Left lung (tissue), 10 donors: ENCODE results near the gene SLC35A2. TPM values are rescaled to one million over a fixed set of nuclear protein-coding genes. Genes with fewer than 3 reads are reported as not detected.
"Not testable (repeated sequence)": the region's sequence is repeated elsewhere in the genome, so short reads cannot be mapped to it uniquely, and the experiment has no call there.

Source experiments
- ATAC-seq: fragments of 200-7000 bp; cut with Tn5 transposase; one replicate; pipeline ENCODE4 v1.9.1; 2020; ENCODE audit warnings: moderate library complexity
- DNase-seq, 4 donors: peaks; one replicate each; pipeline ENCODE4 v3.0.0-alpha.2; 2013 to 2020
- H3K27ac ChIP-seq, 2 donors: fragments of 200-600 bp; sonication (generic) in 1 of 2; one replicate each; pipeline versions ENCODE4 v1.5.0 to v1.8.0; 2020 to 2021
- H3K27me3 ChIP-seq, 2 donors: fragments of 200-600 bp; sonication (generic) in 1 of 2; one replicate each; pipeline versions ENCODE4 v1.5.0 to v1.8.0; 2020 to 2021
- H3K36me3 ChIP-seq, 2 donors: fragments of 200-600 bp; sonication (generic) in 1 of 2; one replicate each; pipeline versions ENCODE4 v1.5.0 to v1.8.0; 2020 to 2021
- H3K4me1 ChIP-seq, 2 donors: fragments of 200-600 bp; one replicate each; pipeline ENCODE4 v1.8.0; 2021
- H3K4me3 ChIP-seq, 2 donors: fragments of 200-600 bp; sonication (generic) in 1 of 2; one replicate each; pipeline versions ENCODE4 v1.5.0 to v1.8.0; 2020 to 2021; ENCODE audit warnings: mild to moderate bottlenecking in 1 of 2
- H3K9me3 ChIP-seq, 2 donors: fragments of 200-600 bp; sonication (generic) in 1 of 2; one replicate each; pipeline versions ENCODE4 v1.5.0 to v1.8.0; 2020 to 2021
- CTCF ChIP-seq, 2 donors: fragments of 200-600 bp; sonication (generic) in 1 of 2; IDR thresholded peaks; one replicate each; pipeline versions ENCODE4 v1.5.0 to v1.8.0; 2021; ENCODE audit warnings: antibody characterized with exemption in 2 of 2
- intact Hi-C, 2 donors: fragments of 100-400 bp; cut with DNase I; formaldehyde crosslinking; loops; one replicate each; pipeline versions ENCODE4 v1.11.2 to v1.14.2; 2022
- polyA plus RNA-seq, 6 donors: library from polyadenylated mRNA; unstranded; fragments of 120-200 nt; gene quantifications; one replicate each; pipeline ENCODE4 v1.2.1, GENCODE V29; 2013; ENCODE audit not compliant: insufficient read length in 6 of 6
- total RNA-seq, 2 donors: library from RNA; stranded (reverse); fragmentation: NEBNext Ultra II Directional; extraction: Animal tissue kit (Norgen Biotek cat#: 25700); gene quantifications; one replicate each; pipeline ENCODE4 v1.2.1, GENCODE V29; 2021
- donor health status: DM: no; HTN: yes; CAD: no.
- donor health status: DM: no; HTN: no; CAD: no.

Gene SLC35A2
- total and polyA plus RNA-seq, 8 donors = 21.5 to 39.4 (median 24.6) TPM

DNA sequence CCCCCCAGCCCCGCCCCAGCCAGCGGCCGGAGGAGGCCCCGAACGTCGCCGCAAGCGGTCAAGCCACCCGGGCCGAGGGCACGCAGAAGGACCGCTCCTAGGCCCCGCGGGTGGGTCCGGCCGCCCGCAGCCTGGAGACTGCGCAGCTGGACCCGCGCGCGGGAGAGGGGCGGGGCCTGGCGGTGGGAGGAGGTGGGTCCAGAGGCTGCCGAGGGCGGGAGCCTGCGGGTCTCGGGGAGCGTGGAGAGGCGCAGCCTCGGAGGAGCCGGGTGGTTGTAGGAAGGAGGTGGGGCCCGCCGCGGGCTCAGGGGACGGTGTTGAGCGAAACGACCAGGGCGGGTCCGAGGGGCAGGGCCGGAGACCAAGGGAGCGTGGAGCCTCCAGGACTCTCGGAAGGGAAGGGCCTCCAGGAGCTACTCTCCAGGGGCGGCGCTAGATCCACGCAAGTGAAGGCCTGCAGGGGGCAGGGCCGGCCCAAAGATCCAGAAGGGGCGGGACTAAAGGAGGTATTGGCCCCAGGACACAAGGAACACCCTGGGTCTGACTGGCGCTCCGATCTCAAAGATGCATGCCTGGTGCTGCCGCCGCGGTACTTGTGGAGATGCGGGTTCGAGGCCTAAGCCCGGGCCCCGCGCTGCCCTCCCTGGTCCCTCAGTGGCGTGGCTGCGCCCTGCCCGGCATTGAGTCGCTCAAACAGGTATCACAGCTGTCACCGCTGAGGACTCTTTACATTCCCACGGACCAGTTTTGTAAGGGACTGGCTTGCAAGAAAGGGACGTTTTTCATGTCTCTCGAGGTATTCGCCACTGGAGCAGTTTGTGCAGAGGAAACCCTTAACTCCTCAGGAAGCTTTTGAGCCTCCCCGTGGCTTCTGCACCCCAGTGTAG lies 19.8 kb downstream of the SLC35A2 start:
- intact Hi-C loops = no loop called here
- Histone ChIP-seq H3K36me3 (peaks cover 0 to 3% of the 10 kb centered on the region in 2 donors), H3K27ac (peak overlapping the region; percentile 31 to 63), H3K4me3 (peak overlapping the region; percentile 33 to 61), H3K9me3 (no peaks in the 10 kb centered on the region), H3K27me3 (no peaks in the 10 kb centered on the region), H3K4me1 (peaks cover 0 to 6% of the 10 kb centered on the region in 2 donors)
- ATAC-seq (peak; percentile 96), DNase-seq (peak; percentile 68 to 93 (median 87))
- TF ChIP-seq CTCF (IDR thresholded peaks at IDR 0.05) = peak; percentile 16 to 56

DNA sequence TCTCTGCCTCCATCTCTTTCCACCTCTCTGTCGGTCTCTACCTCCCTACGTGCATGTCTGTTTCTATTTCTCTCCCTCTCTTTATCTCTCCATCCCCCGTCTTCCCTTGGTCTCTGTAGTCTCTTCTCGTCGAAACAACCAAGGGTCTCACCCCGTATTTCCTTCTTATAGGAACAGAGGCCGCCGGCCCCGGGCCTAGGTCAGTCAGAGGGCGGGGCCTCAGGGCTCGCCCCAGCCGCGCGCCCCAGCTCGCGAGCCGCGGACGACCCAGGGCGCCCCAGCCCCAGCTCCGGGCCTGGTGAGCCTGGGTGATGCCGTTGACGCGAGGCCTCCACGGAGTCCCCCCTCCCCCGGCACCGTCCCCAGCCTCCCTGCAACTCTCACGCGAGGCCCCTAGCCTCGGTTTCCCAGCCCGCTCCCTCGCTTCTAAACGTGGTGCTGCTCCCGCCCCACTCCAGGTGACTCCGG lies 20.5 kb downstream of the SLC35A2 start:
- DNase-seq = peak in 3 of 4 donors; percentile 8 to 80 (median 13)
- no peaks in the 10 kb centered on the region for H3K9me3 ChIP-seq

DNA sequence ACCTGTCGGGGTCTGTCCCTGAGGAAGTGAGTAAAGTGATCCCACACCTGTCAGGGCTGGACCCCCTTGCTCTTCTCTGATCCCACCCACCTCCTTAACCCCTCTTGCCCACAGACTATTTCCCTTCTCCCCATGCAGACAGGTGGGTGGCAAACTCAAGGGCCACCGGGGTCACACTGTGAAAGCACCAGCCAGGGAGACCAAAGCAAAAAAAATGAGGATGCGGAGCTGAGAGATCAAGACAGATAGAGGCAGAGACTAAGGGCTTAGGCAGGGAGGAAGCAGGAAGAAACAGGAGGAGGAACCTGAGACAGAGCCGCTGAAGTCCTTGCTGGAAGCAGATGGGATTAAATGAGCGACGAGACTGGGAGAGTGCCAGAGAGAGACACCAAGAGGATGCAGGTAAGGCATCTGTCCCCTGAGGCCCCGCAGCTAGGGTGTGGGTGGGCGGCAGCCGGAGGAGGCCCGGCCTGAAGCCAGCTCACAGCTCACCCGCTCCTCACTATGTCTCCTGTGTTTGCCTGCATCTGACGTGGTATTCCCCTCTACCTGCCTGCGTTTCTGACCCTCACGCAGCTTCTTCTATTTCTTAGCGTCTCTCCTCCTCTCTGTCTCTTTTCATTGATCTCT lies 21.0 kb downstream of the SLC35A2 start:
- Histone ChIP-seq H3K9me3 (no peaks in the 10 kb centered on the region), H3K27ac (no peak overlapping the region), H3K36me3 (peaks cover 0 to 3% of the 10 kb centered on the region in 2 donors), H3K27me3 (no peaks in the 10 kb centered on the region), H3K4me1 (no peaks in the 10 kb centered on the region), H3K4me3 (peak overlapping the region; percentile 33 to 61)
- intact Hi-C loops = no loop called here
- no peak for TF ChIP-seq CTCF (IDR thresholded peaks at IDR 0.05)
- DNase-seq (no peak), ATAC-seq (no peak)

More for the DNA sequence above, 20.5 kb downstream of the SLC35A2 start:
- peak; percentile 62 for ATAC-seq
- no peaks in the 10 kb centered on the region for H3K4me1 ChIP-seq
- H3K27me3 ChIP-seq = no peaks in the 10 kb centered on the region
- H3K27ac ChIP-seq = peak overlapping the region; percentile 31 to 63
- H3K36me3 ChIP-seq = peaks cover 0 to 3% of the 10 kb centered on the region in 2 donors
- peak overlapping the region; percentile 33 to 61 for H3K4me3 ChIP-seq
- TF ChIP-seq CTCF (IDR thresholded peaks at IDR 0.05) = no peak
- intact Hi-C loops = no loop called here

DNA sequence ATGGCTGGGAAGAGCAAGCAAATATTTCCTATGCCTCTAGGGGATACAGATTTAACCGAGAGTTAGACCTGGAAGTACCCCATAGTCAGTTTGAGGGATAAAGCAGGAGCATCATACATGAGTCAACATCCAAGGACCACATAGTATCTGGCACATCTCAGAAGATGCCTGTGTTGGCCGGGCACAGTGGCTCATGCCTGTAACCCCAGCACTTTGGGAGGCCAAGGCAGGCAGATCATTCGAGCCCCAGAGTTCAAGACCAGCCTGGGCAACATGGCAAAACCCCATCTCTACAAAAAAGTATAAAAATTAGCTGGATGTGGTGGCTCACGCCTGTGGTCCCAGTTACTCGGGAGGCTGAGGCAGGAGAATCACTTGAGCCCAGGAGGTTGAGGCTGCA lies 24.9 kb downstream of the SLC35A2 start:
- intact Hi-C loops, H3K36me3 ChIP-seq, H3K9me3 ChIP-seq, H3K27me3 ChIP-seq, DNase-seq, H3K4me3 ChIP-seq, ATAC-seq, H3K4me1 ChIP-seq, H3K27ac ChIP-seq: not testable (repeated sequence)

DNA sequence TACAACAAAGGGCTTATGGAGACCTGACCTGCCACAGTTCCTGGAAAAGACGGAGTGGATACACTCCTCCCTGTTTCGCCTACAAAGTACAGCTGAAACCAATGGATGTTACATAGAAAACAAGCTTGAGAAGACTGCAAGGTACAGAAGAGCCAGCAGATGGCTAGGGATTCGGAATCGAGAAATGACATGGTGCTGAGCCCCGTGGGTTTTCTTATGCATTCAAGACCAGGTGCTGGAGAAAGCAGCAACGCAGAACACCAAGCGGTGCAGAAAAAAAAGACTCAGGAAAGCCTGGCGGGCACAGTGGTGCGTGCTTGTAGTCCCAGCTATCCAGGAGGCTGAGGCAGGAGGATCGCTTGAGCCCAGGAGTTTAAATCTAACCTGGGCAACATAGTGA lies 27.7 kb downstream of the SLC35A2 start:
- Histone ChIP-seq H3K36me3 (no peaks in the 10 kb centered on the region), H3K4me3 (no peak overlapping the region), H3K27me3 (no peaks in the 10 kb centered on the region), H3K9me3 (no peaks in the 10 kb centered on the region), H3K4me1 (no peaks in the 10 kb centered on the region), H3K27ac (no peak overlapping the region)
- ATAC-seq (no peak), DNase-seq (no peak)
- TF ChIP-seq CTCF (IDR thresholded peaks at IDR 0.05) = no peak
- intact Hi-C loops = no loop called here

GRCh38 chrX:48876944-48877343 lies 34.5 kb downstream of the SLC35A2 start:
- H3K4me3 ChIP-seq, H3K36me3 ChIP-seq, DNase-seq, ATAC-seq, H3K9me3 ChIP-seq, H3K27ac ChIP-seq, intact Hi-C loops, H3K27me3 ChIP-seq, H3K4me1 ChIP-seq: not testable (repeated sequence)

DNA sequence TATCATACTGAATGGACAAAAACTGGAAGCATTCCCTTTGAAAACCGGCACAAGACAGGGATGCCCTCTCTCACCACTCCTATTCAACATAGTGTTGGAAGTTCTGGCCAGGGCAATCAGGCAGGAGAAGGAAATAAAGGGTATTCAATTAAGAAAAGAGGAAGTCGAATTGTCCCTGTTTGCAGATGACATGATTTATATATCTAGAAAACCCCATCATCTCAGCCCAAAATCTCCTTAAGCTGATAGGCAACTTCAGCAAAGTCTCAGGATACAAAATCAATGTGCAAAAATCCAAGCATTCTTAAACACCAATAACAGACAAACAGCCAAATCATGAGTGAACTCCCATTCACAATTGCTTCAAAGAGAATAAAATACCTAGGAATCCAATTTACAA lies 39.4 kb downstream of the SLC35A2 start:
- intact Hi-C loops = not testable (repeated sequence)

More for the DNA sequence above, 39.4 kb downstream of the SLC35A2 start:
- not testable (repeated sequence) for H3K27ac ChIP-seq, H3K9me3 ChIP-seq, H3K4me3 ChIP-seq, DNase-seq, H3K27me3 ChIP-seq, ATAC-seq, H3K36me3 ChIP-seq, H3K4me1 ChIP-seq
